DND-41 (cell line): ENCODE measurements around the gene H6PD.

Experiments
- ATAC-seq: fragments of 200-7000 bp; cut with Tn5 transposase; 3 replicates; pipeline ENCODE4 v1.9.1; 2021; ENCODE audit warnings: low read depth; ENCODE audit not compliant: insufficient read depth
- DNase-seq: peaks from one replicate; pipeline ENCODE4 v3.0.0-alpha.2; 2020
- H2AFZ ChIP-seq: 2 replicates; pipeline ENCODE4 v1.6.0; 2012; ENCODE audit warnings: low read depth, low read length
- H3K27ac ChIP-seq: 2 replicates; pipeline ENCODE4 v1.5.1; 2012; ENCODE audit warnings: low read length, inconsistent platforms
- H3K27me3 ChIP-seq: fragments of 200-600 bp; sonication (generic); 2 replicates; pipeline ENCODE4 v1.6.0; 2012; ENCODE audit warnings: low read length, mild to moderate bottlenecking, inconsistent platforms; ENCODE audit not compliant: insufficient read depth, poor library complexity
- H3K36me3 ChIP-seq: 2 replicates; pipeline ENCODE4 v1.5.1; 2012; ENCODE audit warnings: low read length, inconsistent platforms; ENCODE audit not compliant: insufficient read depth
- H3K4me1 ChIP-seq: 2 replicates; pipeline ENCODE4 v1.5.1; 2012; ENCODE audit warnings: mild to moderate bottlenecking, low read length; ENCODE audit not compliant: insufficient read depth
- H3K4me2 ChIP-seq: 2 replicates; pipeline ENCODE4 v1.6.0; 2012; ENCODE audit warnings: mild to moderate bottlenecking, moderate library complexity, low read length, inconsistent platforms; ENCODE audit not compliant: insufficient read depth
- H3K4me3 ChIP-seq, 2 experiments: fragments of 200-600 bp in 1 of 2; shearing (Covaris generic) in 1 of 2; 2 replicates each; pipeline ENCODE4 v1.5.1; 2012 to 2016; ENCODE audit warnings: inconsistent platforms in 2 of 2, low read length in 2 of 2, mild to moderate bottlenecking in 2 of 2, low read depth in 1 of 2, moderate library complexity in 1 of 2
- H3K79me2 ChIP-seq: 2 replicates; pipeline ENCODE4 v1.6.0; 2012; ENCODE audit warnings: low read length, inconsistent platforms; ENCODE audit not compliant: insufficient read depth
- H3K9ac ChIP-seq: 2 replicates; pipeline ENCODE4 v1.6.0; 2012; ENCODE audit warnings: low read depth, mild to moderate bottlenecking, inconsistent platforms, low read length, moderate library complexity
- H3K9me3 ChIP-seq: 2 replicates; pipeline ENCODE4 v1.5.1; 2012; ENCODE audit warnings: low read length, moderate library complexity, mild to moderate bottlenecking, inconsistent platforms; ENCODE audit not compliant: insufficient read depth, severe bottlenecking
- H4K20me1 ChIP-seq: 2 replicates; pipeline ENCODE4 v1.6.0; 2012; ENCODE audit warnings: low read length; ENCODE audit not compliant: insufficient read depth
- EZH2 ChIP-seq: IDR thresholded peaks from 3 replicates; pipeline ENCODE4 v1.6.1; 2012; ENCODE audit warnings: borderline replicate concordance, low read depth, mild to moderate bottlenecking, moderate library complexity, low read length, inconsistent platforms; ENCODE audit not compliant: severe bottlenecking
- TF ChIP-seq, protein P1 (sequence below): IDR thresholded peaks from 2 replicates; pipeline ENCODE4 v1.5.1; 2012; ENCODE audit warnings: borderline replicate concordance, low read length, moderate library complexity, mild to moderate bottlenecking; ENCODE audit not compliant: poor library complexity, severe bottlenecking; ENCODE audit errors: extremely low read depth

Gene H6PD

DNA sequence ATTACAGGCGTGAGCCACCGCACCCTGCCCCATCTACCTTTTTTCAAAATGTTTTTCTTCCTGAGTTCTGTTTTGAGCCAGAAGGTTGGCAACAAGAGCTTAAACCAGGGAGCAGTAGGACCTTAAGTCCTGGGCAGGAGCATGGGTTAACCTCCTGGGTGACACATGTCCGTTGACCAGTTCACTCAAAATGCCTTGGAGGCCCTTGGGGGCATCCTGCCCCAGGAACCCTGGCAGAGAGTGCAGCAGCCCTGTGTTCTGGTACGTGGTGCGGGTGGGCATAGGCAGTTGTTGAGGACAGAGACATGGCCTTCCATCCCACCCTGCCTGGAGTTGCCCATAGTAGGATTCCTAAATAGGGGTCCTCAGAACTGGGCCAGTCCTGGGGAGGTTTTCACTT is 11.6 kb downstream of the H6PD start:
- Histone ChIP-seq H3K36me3 (peaks cover 81% of the 10 kb centered on the region), H3K9ac (peak overlapping the region; percentile 47), H3K4me3 (peak overlapping the region in 1 of 2 experiments; percentile 44; a peak in 3 of 4 replicates), H3K9me3 (no peaks in the 10 kb centered on the region), H3K4me1 (peaks cover 86% of the 10 kb centered on the region), H2AFZ (no peak overlapping the region), H3K4me2 (peak overlapping the region; percentile 56), H3K79me2 (peaks cover 96% of the 10 kb centered on the region), H3K27me3 (no peaks in the 10 kb centered on the region), H3K27ac (peak overlapping the region; percentile 98), H4K20me1 (peaks cover 20% of the 10 kb centered on the region)
- no peak for TF ChIP-seq EZH2
- TF ChIP-seq, protein P1, sequence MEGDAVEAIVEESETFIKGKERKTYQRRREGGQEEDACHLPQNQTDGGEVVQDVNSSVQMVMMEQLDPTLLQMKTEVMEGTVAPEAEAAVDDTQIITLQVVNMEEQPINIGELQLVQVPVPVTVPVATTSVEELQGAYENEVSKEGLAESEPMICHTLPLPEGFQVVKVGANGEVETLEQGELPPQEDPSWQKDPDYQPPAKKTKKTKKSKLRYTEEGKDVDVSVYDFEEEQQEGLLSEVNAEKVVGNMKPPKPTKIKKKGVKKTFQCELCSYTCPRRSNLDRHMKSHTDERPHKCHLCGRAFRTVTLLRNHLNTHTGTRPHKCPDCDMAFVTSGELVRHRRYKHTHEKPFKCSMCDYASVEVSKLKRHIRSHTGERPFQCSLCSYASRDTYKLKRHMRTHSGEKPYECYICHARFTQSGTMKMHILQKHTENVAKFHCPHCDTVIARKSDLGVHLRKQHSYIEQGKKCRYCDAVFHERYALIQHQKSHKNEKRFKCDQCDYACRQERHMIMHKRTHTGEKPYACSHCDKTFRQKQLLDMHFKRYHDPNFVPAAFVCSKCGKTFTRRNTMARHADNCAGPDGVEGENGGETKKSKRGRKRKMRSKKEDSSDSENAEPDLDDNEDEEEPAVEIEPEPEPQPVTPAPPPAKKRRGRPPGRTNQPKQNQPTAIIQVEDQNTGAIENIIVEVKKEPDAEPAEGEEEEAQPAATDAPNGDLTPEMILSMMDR = no peak
- DNase-seq (no peak), ATAC-seq (no peak)

DNA sequence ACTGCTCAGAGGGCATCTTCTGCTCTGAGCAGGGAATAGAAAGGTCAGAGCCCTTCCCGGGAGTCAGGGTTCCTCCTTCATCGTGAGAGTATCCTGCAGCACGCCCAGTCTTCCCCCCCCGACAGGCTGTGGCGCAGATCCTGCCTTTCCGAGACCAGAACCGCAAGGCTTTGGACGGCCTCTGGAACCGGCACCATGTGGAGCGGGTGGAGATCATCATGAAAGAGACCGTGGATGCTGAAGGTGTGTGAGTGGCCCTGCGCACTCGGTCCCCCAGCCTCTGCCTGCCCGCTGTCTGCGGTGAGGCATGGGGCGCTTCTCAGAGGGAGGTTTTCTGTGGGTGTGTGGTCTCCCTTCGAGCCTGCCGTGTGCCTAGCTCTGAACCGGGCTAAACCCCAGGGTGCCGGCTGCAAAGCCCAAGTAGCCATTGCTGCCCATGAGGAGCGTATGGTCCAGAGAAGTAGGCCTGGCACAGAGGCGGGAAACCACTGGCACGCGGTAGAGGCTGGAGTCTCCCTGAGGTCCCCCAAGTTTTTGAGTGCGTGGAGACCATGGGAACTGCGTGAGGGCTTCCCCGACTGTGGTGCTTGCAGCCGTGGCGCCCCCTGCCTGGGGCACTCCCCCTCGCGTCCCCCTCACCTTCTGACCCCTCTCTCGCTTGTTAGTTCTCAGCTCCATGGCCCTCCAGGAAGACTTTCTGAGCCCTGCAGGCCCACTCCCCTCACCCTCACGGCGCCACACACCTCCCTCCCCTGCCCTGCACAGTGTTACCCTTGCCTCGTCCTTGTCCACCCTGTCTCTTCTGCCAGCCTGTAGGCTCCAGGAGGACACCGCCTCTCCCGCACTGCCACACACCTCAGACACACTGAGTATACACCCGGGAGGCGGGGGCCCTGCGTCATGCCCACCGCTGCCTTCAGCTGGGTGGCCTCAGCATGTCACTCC is 12.5 kb downstream of the H6PD start:
- Histone ChIP-seq H2AFZ (no peak overlapping the region), H3K36me3 (peaks cover 82% of the 10 kb centered on the region), H3K79me2 (peaks cover 95% of the 10 kb centered on the region), H3K27ac (peak overlapping the region; percentile 98), H3K27me3 (no peaks in the 10 kb centered on the region), H3K4me3 (peak overlapping the region in 1 of 2 experiments; percentile 38; a peak in 2 of 4 replicates), H4K20me1 (peaks cover 24% of the 10 kb centered on the region), H3K4me1 (peaks cover 77% of the 10 kb centered on the region), H3K9ac (peak overlapping the region; percentile 47), H3K9me3 (no peaks in the 10 kb centered on the region), H3K4me2 (peak overlapping the region; percentile 56)
- no peak for DNase-seq
- no peak for ATAC-seq
- TF ChIP-seq EZH2 = no peak
- TF ChIP-seq, protein P1 = peak; percentile 26

DNA sequence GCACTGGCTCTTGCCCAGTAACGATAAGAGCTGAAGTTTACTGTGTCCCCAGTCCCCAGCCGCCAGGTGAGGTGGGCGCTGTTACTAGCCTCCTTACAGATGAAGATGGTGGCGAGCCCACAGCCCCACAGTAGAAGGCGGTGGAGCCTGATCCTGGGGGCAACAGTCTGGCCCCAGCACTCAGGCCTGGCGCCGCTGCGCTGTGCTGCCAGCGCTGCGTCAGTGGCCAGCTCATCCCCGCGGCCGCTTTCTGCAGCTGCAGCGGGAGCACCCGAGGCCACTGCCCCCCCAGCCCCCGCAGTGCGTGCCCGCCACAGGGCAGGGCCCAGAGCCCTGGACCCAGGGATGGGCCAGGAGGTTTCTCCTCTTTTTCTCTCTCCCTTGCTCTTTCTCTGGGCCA is 13.3 kb downstream of the H6PD start:
- DNase-seq (no peak), ATAC-seq (no peak)
- Histone ChIP-seq H3K27ac (peak overlapping the region; percentile 98), H3K9me3 (no peaks in the 10 kb centered on the region), H3K4me2 (peak overlapping the region; percentile 56), H3K36me3 (peaks cover 81% of the 10 kb centered on the region), H3K27me3 (no peaks in the 10 kb centered on the region), H2AFZ (no peak overlapping the region), H3K4me1 (peaks cover 69% of the 10 kb centered on the region), H3K4me3 (peak overlapping the region in 1 of 2 experiments; percentile 38; a peak in 1 of 4 replicates), H4K20me1 (peaks cover 25% of the 10 kb centered on the region), H3K79me2 (peaks cover 94% of the 10 kb centered on the region), H3K9ac (peak overlapping the region; percentile 47)
- TF ChIP-seq, protein P1 = no peak
